ENCODE measurements around the gene PKIB. TPM values are rescaled to one million over a fixed set of nuclear protein-coding genes. Genes with fewer than 3 reads are reported as not detected.

The PKIB gene, protein sequence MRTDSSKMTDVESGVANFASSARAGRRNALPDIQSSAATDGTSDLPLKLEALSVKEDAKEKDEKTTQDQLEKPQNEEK
- 1 to 10 TPM in 1 of 4 donors, under 1 TPM in 2, not detected in 1; 0.43 to 5.2 (median 0.59) TPM for total RNA-seq

DNA sequence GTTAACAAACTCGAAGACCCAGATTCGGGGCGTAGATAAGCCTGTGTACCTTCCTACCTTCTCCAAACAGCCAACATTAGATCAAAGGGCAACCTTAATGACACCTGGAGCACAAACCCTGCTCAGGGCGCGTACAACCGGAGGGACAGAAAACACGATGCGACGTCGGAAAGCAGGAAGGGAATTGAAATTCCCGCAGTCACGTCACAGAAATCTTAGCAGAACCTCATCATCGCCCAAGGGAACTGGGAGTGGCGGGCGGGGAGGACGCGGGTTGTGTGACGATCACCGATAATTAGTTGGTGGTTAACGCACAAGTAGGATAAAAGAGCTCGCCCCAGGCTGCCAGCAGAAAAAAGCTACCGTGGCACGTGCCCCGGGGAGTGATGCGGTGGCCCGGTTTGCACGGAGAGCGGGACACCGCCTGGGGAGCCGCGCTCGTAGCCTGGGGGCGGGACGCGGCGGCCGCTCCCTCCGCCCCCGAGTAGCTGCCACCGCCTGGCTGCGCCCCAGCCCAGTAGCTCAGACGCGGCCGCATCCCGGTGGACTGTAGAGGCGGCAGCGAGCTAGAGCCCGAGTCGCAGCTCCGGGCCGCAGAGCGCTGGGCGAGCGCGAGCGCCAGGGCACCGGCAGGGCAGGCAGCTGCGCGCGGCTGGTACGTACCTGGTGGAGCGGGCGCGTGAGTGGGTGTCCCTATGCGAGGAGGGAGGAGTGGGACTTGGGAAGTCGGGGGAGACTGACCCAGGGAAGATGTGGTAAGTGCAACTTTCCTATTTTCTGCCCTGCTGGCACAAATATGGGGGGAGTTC lies at the start of gene PKIB:
TSS of gene PKIB (plus strand) at position 525 of the 809 bp plus-strand sequence. CDS start 107,390 bp downstream, outside the sequence.
- Histone ChIP-seq H3K9me3 (no peaks in the 10 kb centered on the region), H3K36me3 (no peaks in the 10 kb centered on the region), H3K27me3 (peaks cover 0 to 10% of the 10 kb centered on the region in 2 donors), H3K4me3 (peak within 1 kb of the TSS; percentile 13 to 32), H3K27ac (no peak within 1 kb of the TSS), H3K4me1 (peaks cover 0 to 6% of the 10 kb centered on the region in 2 donors)
- intact Hi-C loops (cut with DNase I; ENCODE audit: low total_unique reads): no loop called here
- DNase-seq: peak in 1 of 2 donors; percentile 31
- TF ChIP-seq POLR2A (IDR thresholded peaks at IDR 0.05): no peak
- TF ChIP-seq CTCF (IDR thresholded peaks at IDR 0.05): peak in 1 of 4 experiments; percentile 25

DNA sequence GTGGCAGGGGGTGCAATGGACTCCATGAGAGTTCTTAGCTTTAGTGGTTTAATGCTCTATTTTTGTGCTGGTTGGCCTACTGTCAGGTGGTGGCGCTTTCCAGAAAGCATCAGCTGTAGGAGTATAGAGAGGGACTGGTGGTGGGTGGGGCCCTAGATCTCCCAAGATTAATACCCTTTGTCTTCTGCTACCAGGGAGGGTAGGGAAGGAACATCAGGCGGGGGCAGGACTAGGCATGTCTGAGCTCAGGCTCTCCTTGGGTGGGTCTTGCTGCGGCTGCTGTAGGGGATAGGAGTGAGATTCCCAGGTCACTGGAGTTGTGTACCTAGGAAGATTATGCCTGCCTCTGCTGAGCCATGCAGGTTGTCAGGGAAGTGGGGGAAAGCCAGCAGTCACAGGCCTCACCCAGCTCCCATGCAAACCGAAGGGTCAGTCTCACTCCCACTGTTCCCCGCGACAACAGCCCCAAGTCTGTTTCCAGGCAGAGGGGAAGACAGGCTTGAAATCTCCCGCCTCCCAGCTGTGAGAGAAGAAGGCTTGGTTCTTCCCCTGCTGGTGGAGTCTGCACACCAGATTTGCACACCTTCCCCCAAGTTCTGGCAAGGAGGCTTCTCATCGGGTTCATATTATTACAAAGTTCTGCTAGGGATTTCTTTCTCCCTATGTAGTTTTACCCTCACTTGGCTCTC lies 46.7 kb upstream of the PKIB start:
- intact Hi-C loops (cut with DNase I; ENCODE audit: low total_unique reads): no loop called here
- Histone ChIP-seq H3K4me3 (no peak overlapping the region), H3K27me3 (no peaks in the 10 kb centered on the region), H3K27ac (no peak overlapping the region), H3K36me3 (no peaks in the 10 kb centered on the region), H3K4me1 (no peaks in the 10 kb centered on the region), H3K9me3 (no peaks in the 10 kb centered on the region)
- TF ChIP-seq CTCF (IDR thresholded peaks at IDR 0.05): no peak
- TF ChIP-seq POLR2A (IDR thresholded peaks at IDR 0.05): no peak
- no peak for DNase-seq

GRCh38 chr6:122564230-122564629 lies 46.0 kb upstream of the PKIB start:
- H3K27ac ChIP-seq: no peak overlapping the region
- H3K27me3 ChIP-seq: no peaks in the 10 kb centered on the region
- H3K9me3 ChIP-seq: no peaks in the 10 kb centered on the region
- TF ChIP-seq CTCF (IDR thresholded peaks at IDR 0.05) (no peak), POLR2A (IDR thresholded peaks at IDR 0.05) (no peak)
- no peaks in the 10 kb centered on the region for H3K4me1 ChIP-seq
- no peak for DNase-seq
- no peaks in the 10 kb centered on the region for H3K36me3 ChIP-seq
- intact Hi-C loops (cut with DNase I; ENCODE audit: low total_unique reads): no loop called here
- H3K4me3 ChIP-seq: no peak overlapping the region

- TF ChIP-seq CTCF (IDR thresholded peaks at IDR 0.05): no peak
- no peak for TF ChIP-seq POLR2A (IDR thresholded peaks at IDR 0.05)
- no peaks in the 10 kb centered on the region for H3K9me3 ChIP-seq
- no peak for DNase-seq
- no peaks in the 10 kb centered on the region for H3K36me3 ChIP-seq
- H3K4me3 ChIP-seq: no peak overlapping the region
- intact Hi-C loops (cut with DNase I; ENCODE audit: low total_unique reads): no loop called here
- no peaks in the 10 kb centered on the region for H3K27me3 ChIP-seq
- no peak overlapping the region for H3K27ac ChIP-seq
- no peaks in the 10 kb centered on the region for H3K4me1 ChIP-seq
Observed at GRCh38 chr6:122565708-122566107, 44.5 kb upstream of the PKIB start.

GRCh38 chr6:122567034-122567433 lies 43.2 kb upstream of the PKIB start:
- no peaks in the 10 kb centered on the region for H3K27me3 ChIP-seq
- DNase-seq: no peak
- no peak overlapping the region for H3K4me3 ChIP-seq
- intact Hi-C loops (cut with DNase I; ENCODE audit: low total_unique reads): no loop called here
- no peak overlapping the region for H3K27ac ChIP-seq
- no peak for TF ChIP-seq CTCF (IDR thresholded peaks at IDR 0.05)
- no peak for TF ChIP-seq POLR2A (IDR thresholded peaks at IDR 0.05)
- no peaks in the 10 kb centered on the region for H3K4me1 ChIP-seq
- no peaks in the 10 kb centered on the region for H3K36me3 ChIP-seq
- no peaks in the 10 kb centered on the region for H3K9me3 ChIP-seq

Measured in uterus (tissue), 4 donors.